ENCODE results near the gene PDK2. TPM values are rescaled to one million over a fixed set of nuclear protein-coding genes. Genes with fewer than 3 reads are reported as not detected.

PDK2 gene
- total RNA-seq, 1 experiment from 2014 or later, result 22.5 TPM

DNA sequence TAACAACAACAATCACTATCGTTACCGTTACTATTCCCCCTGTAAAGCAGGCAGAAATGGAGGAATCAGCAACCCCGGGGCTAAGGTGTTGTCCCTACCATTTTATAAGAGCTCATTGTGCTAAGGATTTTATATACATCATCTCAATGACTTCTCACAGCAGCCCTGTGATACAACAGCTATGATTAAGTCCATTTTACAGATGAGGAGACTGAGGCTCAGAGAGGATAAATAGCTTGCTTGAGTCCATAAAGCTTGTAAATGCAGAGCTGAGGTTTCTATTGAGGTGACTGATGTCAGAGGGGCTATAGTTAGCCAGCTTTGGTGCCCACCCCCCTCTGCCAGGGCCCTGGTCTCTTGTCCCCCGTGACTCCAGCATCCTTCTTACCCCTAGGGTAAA, 16.7 kb upstream of the PDK2 start:
- DNase-seq (ENCODE audit: low read depth), result no peak

DNA sequence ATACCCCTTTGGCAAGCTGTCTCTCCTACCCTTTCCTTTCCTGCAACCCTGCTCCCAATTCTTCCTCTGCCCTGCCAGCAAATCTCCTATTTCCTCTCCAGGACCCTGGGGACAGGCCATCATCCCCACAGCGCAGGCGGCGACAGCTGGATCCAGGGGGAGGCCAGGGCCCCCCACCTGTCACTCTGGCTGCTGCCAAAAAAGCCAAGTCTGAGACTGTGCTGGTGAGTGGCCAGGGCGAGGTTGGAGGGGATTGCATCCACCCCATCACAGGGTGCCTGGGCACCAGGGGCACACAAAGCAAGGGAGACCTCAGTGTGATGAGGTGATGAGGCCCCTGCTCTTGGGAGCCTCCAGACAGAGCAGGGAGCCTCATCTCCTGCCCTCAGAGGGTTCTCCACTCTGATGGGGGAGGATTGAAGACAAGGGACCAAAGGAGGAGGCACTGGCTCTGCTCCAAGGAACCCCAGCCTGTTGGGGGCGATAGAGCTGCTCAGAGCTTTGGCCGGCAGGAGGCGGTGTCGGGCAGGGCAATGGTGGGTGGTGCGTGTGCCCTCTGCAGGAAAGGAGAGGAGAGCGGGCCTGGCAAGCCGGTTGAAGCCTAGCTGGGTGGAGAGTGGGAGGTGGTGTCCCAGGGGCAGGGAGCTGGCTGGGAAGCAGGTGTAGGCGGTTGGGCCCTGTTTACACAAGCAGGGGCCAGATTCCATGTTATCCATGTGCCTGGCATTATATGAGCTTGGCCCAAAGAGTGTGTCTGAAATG, 15.6 kb upstream of the PDK2 start:
- peak; percentile 73 for DNase-seq (ENCODE audit: low read depth)

DNA sequence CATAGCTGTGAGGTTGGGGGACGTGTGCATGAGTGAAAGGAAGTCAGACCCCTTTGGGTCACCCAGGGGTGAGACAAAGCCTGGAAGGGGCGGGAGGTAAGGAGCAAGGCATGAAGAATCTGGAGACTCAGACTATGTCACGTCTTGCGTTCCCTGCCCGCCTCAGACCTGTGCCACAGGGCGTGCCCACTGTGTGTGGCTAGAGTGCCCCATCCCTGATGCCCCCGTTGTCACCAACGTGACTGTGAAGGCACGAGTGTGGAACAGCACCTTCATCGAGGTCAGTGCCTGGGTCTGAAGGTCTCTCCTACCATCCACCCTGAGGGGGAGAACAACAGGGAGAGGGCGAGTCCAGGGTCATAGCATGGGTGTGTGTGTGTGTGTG, 15.1 kb upstream of the PDK2 start:
- no peak for DNase-seq (ENCODE audit: low read depth)

GRCh38 chr17:50080827-50081226, 14.3 kb upstream of the PDK2 start:
- peak; percentile 70 for DNase-seq (ENCODE audit: low read depth)

DNA sequence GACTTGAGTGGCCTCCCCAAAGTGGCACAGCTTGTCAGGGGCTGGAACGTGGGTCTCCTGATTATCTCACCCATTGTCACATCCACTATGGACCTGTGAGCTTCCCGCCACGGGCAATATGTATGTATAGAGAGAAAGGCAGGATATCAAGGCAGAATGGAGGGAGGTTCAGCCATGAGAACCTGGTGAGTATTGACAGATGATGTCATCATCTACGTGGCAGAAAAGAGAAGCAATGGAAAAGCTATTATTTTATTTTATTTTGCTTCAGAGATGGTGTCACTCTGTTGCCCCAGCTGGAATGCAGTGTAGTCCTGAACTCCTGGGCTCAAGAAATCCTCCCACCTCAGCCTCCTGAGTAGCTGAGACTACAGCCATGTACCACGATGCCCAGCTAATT, 13.4 kb upstream of the PDK2 start:
- DNase-seq (ENCODE audit: low read depth), result no peak

DNA sequence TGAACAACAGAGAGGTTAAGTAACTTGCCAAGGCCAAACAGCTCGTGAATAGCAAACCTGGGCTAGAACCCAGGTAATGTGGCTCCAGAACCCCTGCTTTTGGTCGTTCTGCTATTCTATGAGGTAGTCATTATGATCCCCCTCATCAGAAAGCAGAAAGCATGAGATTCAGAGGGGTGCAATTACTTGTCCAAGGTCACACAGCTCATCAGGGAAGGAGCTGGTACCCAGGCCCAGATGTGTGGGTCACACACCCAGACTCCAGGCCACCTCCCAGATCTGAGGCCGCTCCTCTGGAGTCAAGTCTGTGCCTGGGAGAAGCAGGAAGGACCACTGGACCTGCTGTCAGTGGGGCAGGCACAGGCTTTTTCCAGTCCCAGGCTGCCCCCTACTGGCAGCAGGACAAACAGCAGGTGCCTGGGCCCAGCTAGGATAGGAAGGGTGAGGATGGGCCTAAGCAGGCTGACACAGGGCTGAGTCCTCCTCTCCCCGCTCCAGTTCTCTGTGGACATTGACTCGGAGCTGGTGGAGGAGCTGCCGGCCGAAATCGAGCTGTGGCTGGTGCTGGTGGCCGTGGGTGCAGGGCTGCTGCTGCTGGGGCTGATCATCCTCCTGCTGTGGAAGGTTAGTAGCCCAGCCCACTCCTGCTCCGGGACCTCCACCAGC, 7.8 kb upstream of the PDK2 start:
- DNase-seq (ENCODE audit: low read depth), result peak; percentile 67

DNA sequence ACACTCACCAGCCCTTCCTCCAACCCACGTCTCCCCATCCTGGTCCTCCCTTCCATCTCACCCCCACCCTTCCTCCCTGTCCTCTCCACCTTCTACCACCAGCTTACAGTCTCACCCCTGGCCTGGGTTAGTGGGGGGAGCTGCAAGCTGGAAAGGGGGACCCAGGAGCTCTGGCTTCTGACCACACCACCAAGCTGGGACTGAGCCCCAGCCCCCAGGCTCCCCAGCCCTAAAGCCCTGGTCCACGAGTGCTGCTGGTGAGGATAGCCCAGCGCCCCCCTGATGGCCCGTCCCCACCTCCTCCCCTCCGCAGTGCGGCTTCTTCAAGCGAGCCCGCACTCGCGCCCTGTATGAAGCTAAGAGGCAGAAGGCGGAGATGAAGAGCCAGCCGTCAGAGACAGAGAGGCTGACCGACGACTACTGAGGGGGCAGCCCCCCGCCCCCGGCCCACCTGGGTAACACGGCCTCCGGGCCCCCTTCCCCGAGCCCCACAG, 7.2 kb upstream of the PDK2 start:
- DNase-seq (ENCODE audit: low read depth), result no peak

DNA sequence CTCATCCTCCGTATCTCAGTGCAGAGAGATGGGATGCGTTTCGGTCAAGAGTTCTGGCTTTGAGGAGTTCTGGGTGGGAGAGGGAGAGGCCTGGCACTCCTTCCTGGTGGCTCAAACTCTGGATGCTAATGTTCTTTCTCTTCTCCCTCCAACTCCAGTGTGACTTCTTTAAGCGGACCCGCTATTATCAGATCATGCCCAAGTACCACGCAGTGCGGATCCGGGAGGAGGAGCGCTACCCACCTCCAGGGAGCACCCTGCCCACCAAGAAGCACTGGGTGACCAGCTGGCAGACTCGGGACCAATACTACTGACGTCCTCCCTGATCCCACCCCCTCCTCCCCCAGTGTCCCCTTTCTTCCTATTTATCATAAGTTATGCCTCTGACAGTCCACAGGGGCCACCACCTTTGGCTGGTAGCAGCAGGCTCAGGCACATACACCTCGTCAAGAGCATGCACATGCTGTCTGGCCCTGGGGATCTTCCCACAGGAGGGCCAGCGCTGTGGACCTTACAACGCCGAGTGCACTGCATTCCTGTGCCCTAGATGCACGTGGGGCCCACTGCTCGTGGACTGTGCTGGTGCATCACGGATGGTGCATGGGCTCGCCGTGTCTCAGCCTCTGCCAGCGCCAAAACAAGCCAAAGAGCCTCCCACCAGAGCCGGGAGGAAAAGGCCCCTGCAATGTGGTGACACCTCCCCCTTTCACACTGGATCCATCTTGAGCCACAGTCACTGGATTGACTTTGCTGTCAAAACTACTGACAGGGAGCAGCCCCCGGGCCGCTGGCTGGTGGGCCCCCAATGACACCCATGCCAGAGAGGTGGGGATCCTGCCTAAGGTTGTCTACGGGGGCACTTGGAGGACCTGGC, 6.0 kb upstream of the PDK2 start:
- DNase-seq (ENCODE audit: low read depth), result no peak

DNA sequence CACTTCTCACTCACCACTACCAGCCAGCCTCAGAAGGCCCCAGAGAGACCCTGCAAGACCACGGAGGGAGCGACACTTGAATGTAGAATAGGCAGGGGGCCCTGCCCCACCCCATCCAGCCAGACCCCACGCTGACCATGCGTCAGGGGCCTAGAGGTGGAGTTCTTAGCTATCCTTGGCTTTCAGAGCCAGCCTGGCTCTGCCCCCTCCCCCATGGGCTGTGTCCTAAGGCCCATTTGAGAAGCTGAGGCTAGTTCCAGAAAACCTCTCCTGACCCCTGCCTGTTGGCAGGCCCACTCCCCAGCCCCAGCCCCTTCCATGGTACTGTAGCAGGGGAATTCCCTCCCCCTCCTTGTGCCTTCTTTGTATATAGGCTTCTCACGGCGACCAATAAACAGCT, 5.1 kb upstream of the PDK2 start:
- no peak for DNase-seq (ENCODE audit: low read depth)

DNA sequence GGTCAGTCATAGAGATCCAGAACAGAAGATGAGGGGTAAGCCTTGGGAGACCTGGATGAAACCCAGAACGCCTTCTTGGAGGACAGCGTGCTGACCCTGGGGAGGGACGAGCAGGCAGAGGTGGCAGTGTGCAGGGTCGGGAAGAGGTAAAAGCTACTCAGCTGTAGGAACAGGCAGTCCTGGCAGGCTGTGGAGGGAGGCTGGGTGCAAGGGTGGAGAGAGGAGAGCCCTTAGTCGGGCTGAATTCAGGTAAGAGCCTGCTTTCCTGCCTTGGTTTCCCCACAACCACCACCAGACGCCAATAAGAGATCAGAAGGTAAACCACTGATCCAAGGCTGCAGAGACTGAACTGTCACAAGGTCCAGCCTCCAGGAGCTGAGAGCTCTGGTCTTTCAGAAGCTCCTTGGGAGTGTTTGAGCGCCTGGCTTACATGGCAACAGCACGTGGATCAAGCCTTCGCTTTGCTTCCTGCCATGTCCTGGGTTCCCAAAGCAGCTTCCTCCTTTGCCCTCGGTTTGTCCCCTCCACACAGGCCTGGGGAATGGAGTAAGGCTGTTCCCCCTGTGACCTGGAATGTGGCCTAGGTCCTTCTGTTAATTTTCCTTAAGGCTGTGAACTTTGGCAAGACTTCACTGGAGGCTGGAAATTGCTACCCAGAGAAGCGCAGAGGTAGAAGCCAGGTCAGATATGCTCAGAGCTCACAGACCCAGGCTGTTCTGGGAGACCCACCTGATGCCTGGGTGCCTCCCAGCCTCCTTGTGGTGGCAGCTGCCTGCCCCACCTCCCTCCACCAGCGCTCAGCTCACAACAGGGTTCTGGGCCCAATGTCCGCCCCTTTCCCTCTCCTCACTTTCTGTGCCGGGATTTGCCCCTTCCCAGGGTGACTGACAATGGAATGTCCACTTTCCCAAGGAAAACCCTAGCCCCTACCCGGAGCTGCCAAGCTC, 3.9 kb upstream of the PDK2 start:
- DNase-seq (ENCODE audit: low read depth), result no peak

DNA sequence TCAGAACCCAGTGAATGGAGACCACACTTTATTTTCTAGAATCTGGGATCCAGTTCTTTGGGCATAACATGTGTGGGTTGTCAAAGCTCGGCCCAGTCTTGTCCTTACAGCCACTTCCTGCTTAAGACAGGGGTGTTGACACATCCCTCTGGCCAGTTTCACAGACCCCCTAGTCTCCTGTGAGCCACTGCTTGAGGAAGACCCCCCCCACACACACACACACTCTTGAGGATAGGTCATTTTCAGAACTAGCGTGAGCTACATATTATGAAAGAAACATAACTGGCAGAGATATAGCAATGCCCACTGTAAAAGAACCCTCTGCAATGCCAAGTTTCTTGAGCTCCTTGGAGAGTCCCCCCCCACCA, 3.2 kb upstream of the PDK2 start:
- DNase-seq (ENCODE audit: low read depth), result no peak

DNA sequence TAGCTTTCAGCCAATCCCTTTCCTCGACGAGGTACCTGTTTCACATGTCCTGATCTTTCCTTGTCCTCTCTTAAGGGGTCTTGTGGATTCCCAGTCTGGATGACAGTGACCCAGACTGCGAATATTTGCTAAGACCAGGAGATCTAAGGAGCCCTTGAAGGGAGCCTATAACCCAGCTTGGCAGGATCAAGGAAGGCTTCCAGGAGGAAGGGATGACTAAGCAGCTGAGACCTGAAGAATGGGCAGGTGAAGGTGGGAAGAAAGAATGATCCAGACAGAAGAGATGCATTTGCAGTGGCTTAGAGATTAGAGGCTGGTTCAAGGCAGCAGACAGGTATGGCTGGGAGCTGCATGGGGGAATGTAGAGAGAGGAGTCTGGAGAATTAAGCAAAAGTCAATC, 1.9 kb upstream of the PDK2 start:
- no peak for DNase-seq (ENCODE audit: low read depth)

DNA sequence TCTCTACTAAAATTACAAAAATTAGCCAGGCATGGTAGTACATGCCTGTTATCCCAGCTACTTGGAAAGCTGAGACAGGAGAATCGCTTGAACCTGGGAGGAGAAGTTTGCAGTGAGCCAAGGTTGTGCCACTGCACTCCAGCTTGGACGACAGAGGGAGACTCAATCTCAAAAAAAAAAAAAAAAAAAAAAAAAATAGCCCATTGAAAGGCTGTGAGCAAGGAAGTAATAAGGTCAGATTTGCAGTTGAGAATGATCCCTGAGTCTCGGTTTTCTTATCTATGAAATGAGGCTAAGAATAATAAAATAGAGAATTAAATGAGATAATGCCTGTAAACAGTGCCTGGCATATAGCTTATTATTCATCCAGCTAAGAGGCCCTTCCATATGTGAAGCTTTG, 1.3 kb upstream of the PDK2 start:
- DNase-seq (ENCODE audit: low read depth), result no peak

- peak; percentile 81 for DNase-seq (ENCODE audit: low read depth)
Measured at GRCh38 chr17:50094243-50094752, 853 bp upstream of the PDK2 start.

DNA sequence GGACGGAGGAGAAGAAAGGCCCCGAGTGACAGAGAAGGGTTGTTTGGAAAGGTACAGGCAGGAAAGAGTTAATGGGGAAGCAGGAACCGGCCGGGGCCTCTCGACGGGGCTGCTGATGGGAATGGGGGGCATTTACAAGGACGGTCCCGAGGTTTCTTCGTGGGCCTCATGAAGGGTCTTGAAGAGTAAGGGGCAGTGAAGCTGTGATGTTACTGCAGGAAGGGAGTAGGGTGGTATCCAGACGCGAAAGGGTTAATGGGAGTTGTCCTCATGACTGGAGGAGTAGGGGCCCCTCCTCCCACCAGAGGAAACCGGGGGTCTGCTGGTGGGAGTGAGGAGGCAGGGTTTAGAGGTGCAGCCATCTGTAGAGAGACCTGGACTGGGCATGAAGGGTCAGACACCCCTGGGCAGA, 481 bp downstream of the PDK2 start:
- no peak for DNase-seq (ENCODE audit: low read depth)

DNA sequence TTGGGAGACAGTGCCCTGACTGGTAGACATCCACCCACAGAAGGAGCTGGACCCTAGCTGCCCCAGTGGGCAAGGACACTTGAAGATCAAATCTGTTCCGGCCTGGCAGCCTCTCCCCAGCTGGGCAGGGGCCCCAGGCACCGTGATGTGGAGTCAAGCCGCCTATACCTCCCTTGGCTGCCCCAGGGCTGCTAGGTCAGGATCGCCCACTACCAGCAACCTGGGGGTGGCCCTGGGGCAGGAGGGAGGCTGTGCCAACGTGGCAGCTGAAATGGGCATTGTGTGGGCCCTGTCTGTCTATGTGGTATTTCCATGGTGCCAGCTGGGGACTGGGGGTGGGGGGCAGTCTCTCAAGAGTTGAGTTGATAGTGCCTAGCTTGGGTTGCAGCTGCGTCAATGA, 941 bp downstream of the PDK2 start:
- no peak for DNase-seq (ENCODE audit: low read depth)

- DNase-seq (ENCODE audit: low read depth), result no peak
Measured at GRCh38 chr17:50096758-50097157, 1.6 kb downstream of the PDK2 start.

- DNase-seq (ENCODE audit: low read depth), result no peak
Measured at GRCh38 chr17:50097455-50097854, 2.3 kb downstream of the PDK2 start.

- DNase-seq (ENCODE audit: low read depth), result no peak
Measured at GRCh38 chr17:50097926-50098325, 2.8 kb downstream of the PDK2 start.

DNA sequence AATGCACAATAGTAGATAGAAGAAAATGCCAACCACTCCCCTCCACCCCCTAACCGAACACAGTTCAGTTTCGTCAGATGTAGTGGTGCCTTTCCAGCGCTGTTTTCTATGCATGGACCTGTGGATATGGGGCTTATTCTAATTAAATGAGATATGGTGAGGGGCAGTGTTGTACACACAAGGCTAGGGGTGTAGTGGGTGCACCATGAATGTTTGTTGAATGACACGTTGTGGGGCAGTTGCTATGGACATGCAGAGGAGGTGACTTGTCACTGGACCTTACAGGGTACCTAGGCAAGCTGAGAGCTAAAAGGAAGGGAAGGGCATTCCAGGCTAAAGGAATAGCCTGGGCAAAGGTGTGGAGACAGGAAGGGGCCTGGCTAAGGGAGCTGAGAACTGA, 3.4 kb downstream of the PDK2 start:
- DNase-seq (ENCODE audit: low read depth), result no peak

DNA sequence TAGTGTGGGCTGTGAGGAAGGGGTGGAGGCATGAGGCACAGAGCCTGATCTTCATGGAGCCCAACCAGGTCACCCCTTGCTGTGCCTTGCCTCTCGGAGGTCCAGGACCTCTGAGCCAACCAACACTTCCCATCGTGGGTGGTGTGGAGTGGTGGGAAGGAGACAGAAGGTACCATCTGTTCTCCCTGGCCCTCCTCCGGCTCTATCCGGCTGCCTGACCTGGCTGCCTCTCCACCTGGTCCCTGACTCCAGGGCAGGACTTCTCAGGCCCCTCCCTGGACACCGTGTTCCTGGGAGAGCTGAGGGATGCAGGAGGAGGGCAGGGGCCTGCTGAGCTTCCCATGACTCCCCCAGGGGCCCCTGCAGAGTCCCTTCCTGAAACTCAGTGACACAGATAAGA, 3.9 kb downstream of the PDK2 start:
- no peak for DNase-seq (ENCODE audit: low read depth)
